ENCODE data around the gene MYO1D.

GRCh38 chr17:32752934-32753333 is 124.0 kb downstream of the MYO1D start:
- TF ChIP-seq POLR2AphosphoS5 (IDR thresholded peaks at IDR 0.05; ENCODE audit: low read depth, low read length) (no peak), REST (IDR thresholded peaks at IDR 0.05; ENCODE audit: insufficient read depth in 1 of 2, low read depth in 2 of 2, low read length in 1 of 2) (no peak)
- TF ChIP-seq, protein P1, sequence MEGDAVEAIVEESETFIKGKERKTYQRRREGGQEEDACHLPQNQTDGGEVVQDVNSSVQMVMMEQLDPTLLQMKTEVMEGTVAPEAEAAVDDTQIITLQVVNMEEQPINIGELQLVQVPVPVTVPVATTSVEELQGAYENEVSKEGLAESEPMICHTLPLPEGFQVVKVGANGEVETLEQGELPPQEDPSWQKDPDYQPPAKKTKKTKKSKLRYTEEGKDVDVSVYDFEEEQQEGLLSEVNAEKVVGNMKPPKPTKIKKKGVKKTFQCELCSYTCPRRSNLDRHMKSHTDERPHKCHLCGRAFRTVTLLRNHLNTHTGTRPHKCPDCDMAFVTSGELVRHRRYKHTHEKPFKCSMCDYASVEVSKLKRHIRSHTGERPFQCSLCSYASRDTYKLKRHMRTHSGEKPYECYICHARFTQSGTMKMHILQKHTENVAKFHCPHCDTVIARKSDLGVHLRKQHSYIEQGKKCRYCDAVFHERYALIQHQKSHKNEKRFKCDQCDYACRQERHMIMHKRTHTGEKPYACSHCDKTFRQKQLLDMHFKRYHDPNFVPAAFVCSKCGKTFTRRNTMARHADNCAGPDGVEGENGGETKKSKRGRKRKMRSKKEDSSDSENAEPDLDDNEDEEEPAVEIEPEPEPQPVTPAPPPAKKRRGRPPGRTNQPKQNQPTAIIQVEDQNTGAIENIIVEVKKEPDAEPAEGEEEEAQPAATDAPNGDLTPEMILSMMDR (IDR thresholded peaks at IDR 0.05): no peak

Data from Panc1 (cell line).